ENCODE data around the gene CCNK.

- TF ChIP-seq POLR2A (IDR thresholded peaks at IDR 0.05) (no peak), CTCF (IDR thresholded peaks at IDR 0.05 in 4 of 5, conservative IDR thresholded peaks at IDR 0.05 in 1 of 5) (no peak)
Measured at GRCh38 chr14:99437706-99438105, 43.5 kb upstream of the CCNK start.
